RWPE1 (cell line): ENCODE measurements around the gene RASGRF2.

ENCODE experiments used
- CTCF ChIA-PET: fragments of 350-600 bp; sonication (Branson Sonifier 250); formaldehyde crosslinking; extraction: SDS; loops from one replicate; lab custom pipeline; 2021; lab: Yijun Ruan, JAX
- POLR2A ChIA-PET: fragments of 400-600 bp; formaldehyde crosslinking; extraction: SDS; loops from one replicate; lab custom pipeline; 2020; ENCODE audit warnings: antibody characterized with exemption; ENCODE audit not compliant: low non-redundant PET; lab: Yijun Ruan, JAX
- DNase-seq: peaks from one replicate; pipeline ENCODE4 v3.0.0; 2012; ENCODE audit warnings: low spot score
- H3K27ac ChIP-seq: fragments of 450-650 bp; 2 replicates; pipeline ENCODE4 v1.5.1; 2017
- CTCF ChIP-seq: fragments of 450-650 bp; conservative IDR thresholded peaks from 2 replicates; pipeline ENCODE4 v1.5.1; 2017; ENCODE audit warnings: low read depth, mild to moderate bottlenecking

Gene RASGRF2

GRCh38 chr5:81213070-81213469, 252.9 kb downstream of the RASGRF2 start:
- POLR2A ChIA-PET, result no interaction called here
- H3K27ac ChIP-seq, result no peak overlapping the region
- no peak for DNase-seq
- no peak for TF ChIP-seq CTCF
- CTCF ChIA-PET, result no interaction called here

- H3K27ac ChIP-seq, result no peak overlapping the region
- no peak for TF ChIP-seq CTCF
- POLR2A ChIA-PET, result no interaction called here
- no peak for DNase-seq
- CTCF ChIA-PET, result no interaction called here
Measured at GRCh38 chr5:81214848-81215247, 254.7 kb downstream of the RASGRF2 start.

GRCh38 chr5:81216152-81216551, 256.0 kb downstream of the RASGRF2 start:
- ChIA-PET POLR2A (no interaction called here), CTCF (no interaction called here)
- H3K27ac ChIP-seq, result no peak overlapping the region
- no peak for TF ChIP-seq CTCF
- no peak for DNase-seq

- no peak overlapping the region for H3K27ac ChIP-seq
- ChIA-PET CTCF (no interaction called here), POLR2A (no interaction called here)
- no peak for DNase-seq
- no peak for TF ChIP-seq CTCF
Measured at GRCh38 chr5:81219389-81219788, 259.2 kb downstream of the RASGRF2 start.

GRCh38 chr5:81222285-81222684, 262.1 kb downstream of the RASGRF2 start:
- no peak overlapping the region for H3K27ac ChIP-seq
- TF ChIP-seq CTCF, result no peak
- ChIA-PET POLR2A (no interaction called here), CTCF (interaction anchor here (0.7 kb wide), 1 partner anchor 22 kb away, joined by 6 read pairs; no protein-coding TSS in a partner anchor)
- no peak for DNase-seq

- no peak overlapping the region for H3K27ac ChIP-seq
- CTCF ChIA-PET, result interaction anchor here (0.8 kb wide), 1 partner anchor 38 kb away, joined by 6 read pairs; no protein-coding TSS in a partner anchor
- POLR2A ChIA-PET, result no interaction called here
- TF ChIP-seq CTCF, result no peak
- DNase-seq, result no peak
Measured at GRCh38 chr5:81225463-81225862, 265.3 kb downstream of the RASGRF2 start.

GRCh38 chr5:81226286-81226685, 266.1 kb downstream of the RASGRF2 start:
- no peak for TF ChIP-seq CTCF
- POLR2A ChIA-PET, result no interaction called here
- no peak for DNase-seq
- CTCF ChIA-PET, result no interaction called here
- no peak overlapping the region for H3K27ac ChIP-seq
